Measurements from ENCODE around the gene PRKCH. TPM values are rescaled to one million over a fixed set of nuclear protein-coding genes. Genes with fewer than 3 reads are reported as not detected.
A peak's percentile ranks its signal among the peaks of the same experiment; 100 is the strongest.

The PRKCH gene
- total and polyA plus RNA-seq, 2 experiments from 2014 or later = 7.1 to 11.2 TPM

DNA sequence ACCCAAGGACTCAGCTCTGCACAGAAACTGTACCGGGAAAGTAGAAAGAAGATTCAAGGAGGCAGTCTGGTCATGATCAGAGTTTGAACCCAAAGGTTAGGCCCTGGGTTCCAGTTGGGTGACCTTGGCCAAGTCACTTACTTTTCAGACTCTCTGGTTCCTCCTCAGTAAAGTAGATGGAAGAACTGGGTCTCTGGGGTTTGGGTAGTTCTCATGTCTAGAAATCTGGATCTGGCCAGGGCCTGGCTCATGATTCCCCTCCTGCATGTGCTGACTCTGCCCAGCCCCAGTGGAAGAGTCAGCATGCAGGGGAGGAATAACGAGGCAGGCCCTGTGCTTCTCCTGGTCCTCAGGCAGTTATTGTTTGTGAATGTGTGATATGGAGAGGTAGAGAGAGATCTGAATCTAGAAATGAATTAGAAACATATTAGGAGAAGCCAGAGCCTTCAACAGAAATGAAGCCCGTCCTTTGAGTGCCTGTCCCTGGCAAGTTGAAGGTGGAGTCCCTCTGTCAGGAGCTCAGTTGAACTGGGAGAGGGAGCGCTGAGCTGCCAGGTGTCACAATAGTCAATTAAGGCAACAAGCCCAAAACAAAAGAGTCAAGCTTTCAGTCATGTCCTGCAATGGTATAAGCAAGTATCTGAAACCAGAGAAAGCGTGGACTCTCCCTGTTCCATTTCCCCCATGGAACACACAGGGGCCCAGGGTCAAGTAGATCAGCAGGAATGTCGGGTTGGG is 242.7 kb downstream of the PRKCH start:
- H3K4me2 ChIP-seq = no peak overlapping the region
- WGBS (ENCODE audit: low lambda C conversion rate, missing lambda C conversion rate) = 75% methylated on average over 6 of the region's 6 CpGs
- H3K36me3 ChIP-seq (replicated peaks; ENCODE audit: insufficient read depth, low read depth) = no peaks in the 10 kb centered on the region
- peaks cover 85% of the 10 kb centered on the region for H3K4me1 ChIP-seq (ENCODE audit: insufficient read depth)
- no peaks in the 10 kb centered on the region for H3K27me3 ChIP-seq
- no peaks in the 10 kb centered on the region for H3K9me2 ChIP-seq (replicated peaks; ENCODE audit: insufficient read depth)
- no peaks in the 10 kb centered on the region for H3K9me3 ChIP-seq (ENCODE audit: low read depth)
- H3K4me3 ChIP-seq = no peak overlapping the region
- TF ChIP-seq EZH2 (IDR thresholded peaks at IDR 0.05; ENCODE audit: borderline replicate concordance) (no peak), EZH2phosphoT487 (IDR thresholded peaks at IDR 0.05; ENCODE audit: low read depth, severe bottlenecking, unreplicated experiment) (no peak)
- TF ChIP-seq, protein P1, sequence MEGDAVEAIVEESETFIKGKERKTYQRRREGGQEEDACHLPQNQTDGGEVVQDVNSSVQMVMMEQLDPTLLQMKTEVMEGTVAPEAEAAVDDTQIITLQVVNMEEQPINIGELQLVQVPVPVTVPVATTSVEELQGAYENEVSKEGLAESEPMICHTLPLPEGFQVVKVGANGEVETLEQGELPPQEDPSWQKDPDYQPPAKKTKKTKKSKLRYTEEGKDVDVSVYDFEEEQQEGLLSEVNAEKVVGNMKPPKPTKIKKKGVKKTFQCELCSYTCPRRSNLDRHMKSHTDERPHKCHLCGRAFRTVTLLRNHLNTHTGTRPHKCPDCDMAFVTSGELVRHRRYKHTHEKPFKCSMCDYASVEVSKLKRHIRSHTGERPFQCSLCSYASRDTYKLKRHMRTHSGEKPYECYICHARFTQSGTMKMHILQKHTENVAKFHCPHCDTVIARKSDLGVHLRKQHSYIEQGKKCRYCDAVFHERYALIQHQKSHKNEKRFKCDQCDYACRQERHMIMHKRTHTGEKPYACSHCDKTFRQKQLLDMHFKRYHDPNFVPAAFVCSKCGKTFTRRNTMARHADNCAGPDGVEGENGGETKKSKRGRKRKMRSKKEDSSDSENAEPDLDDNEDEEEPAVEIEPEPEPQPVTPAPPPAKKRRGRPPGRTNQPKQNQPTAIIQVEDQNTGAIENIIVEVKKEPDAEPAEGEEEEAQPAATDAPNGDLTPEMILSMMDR (IDR thresholded peaks at IDR 0.05; ENCODE audit: poor library complexity) = no peak
- no peak overlapping the region for H2AFZ ChIP-seq
- H3K27ac ChIP-seq = peak overlapping the region; percentile 96
- DNase-seq (ENCODE audit: low spot score) = no peak
- no peaks in the 10 kb centered on the region for H3K79me2 ChIP-seq
- no peaks in the 10 kb centered on the region for H4K20me1 ChIP-seq (ENCODE audit: insufficient read depth, poor library complexity, severe bottlenecking)

DNA sequence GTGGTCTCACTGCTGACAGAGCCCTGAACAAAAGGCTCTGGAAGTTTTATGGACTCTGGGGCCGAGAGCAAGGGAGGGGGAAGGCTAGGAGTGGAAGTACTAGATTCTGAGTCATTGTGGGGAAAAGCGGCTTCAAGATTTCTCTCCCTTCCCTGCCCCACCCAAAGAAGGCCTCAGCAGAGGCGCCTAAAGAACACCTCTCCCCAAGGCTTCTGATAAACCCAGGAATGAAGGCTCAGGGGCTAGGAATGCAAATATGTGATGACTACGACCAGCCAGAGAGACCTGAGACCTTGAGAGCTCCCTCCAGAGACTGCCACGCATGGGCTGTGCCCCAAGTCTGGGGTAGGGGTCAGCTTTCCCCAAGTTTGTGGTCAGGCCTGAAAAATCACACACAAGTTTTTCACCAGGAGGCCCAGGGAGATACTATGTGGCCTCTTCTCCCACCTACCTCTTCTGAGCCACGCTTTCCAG is 243.3 kb downstream of the PRKCH start:
- TF ChIP-seq EZH2phosphoT487 (IDR thresholded peaks at IDR 0.05; ENCODE audit: low read depth, severe bottlenecking, unreplicated experiment) (no peak), EZH2 (IDR thresholded peaks at IDR 0.05; ENCODE audit: borderline replicate concordance) (no peak)
- TF ChIP-seq, protein P1 (IDR thresholded peaks at IDR 0.05; ENCODE audit: poor library complexity) = no peak

DNA sequence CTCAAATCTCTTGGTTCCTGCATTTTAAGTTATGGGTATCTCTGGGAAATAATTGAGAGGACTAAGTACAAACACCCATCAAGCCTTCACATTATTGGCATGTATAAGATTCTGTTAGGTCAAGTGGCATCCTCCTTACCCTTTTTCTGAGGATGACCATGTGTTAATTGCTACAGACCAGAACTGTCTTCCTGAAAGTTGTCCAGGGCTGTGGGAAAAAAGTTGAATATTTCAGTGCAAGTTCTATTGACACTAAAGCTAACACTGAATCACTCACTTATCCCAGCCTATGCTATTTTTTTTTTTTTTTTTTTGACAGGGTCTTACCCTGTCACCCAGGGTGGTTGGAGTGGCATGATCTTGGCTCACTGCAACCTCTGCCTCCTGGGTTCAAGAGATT is 243.8 kb downstream of the PRKCH start:
- no peak for DNase-seq (ENCODE audit: low spot score)
- Histone ChIP-seq H3K9me2 (replicated peaks; ENCODE audit: insufficient read depth) (no peaks in the 10 kb centered on the region), H3K27ac (peak overlapping the region; percentile 96), H3K79me2 (no peaks in the 10 kb centered on the region), H3K4me2 (no peak overlapping the region), H3K4me1 (ENCODE audit: insufficient read depth) (peaks cover 76% of the 10 kb centered on the region), H4K20me1 (ENCODE audit: insufficient read depth, poor library complexity, severe bottlenecking) (no peaks in the 10 kb centered on the region), H3K27me3 (no peaks in the 10 kb centered on the region), H3K4me3 (no peak overlapping the region), H3K36me3 (replicated peaks; ENCODE audit: insufficient read depth, low read depth) (no peaks in the 10 kb centered on the region), H2AFZ (no peak overlapping the region), H3K9me3 (ENCODE audit: low read depth) (no peaks in the 10 kb centered on the region)
- TF ChIP-seq, protein P1 (IDR thresholded peaks at IDR 0.05; ENCODE audit: poor library complexity) = no peak

More for the DNA sequence above, 243.3 kb downstream of the PRKCH start:
- H3K4me2 ChIP-seq = no peak overlapping the region
- H2AFZ ChIP-seq = no peak overlapping the region
- H3K4me3 ChIP-seq = no peak overlapping the region
- H3K27me3 ChIP-seq = no peaks in the 10 kb centered on the region
- H3K27ac ChIP-seq = peak overlapping the region; percentile 96
- H3K9me2 ChIP-seq (replicated peaks; ENCODE audit: insufficient read depth) = no peaks in the 10 kb centered on the region
- no peaks in the 10 kb centered on the region for H3K36me3 ChIP-seq (replicated peaks; ENCODE audit: insufficient read depth, low read depth)
- DNase-seq (ENCODE audit: low spot score) = peak; percentile 82
- no peaks in the 10 kb centered on the region for H3K79me2 ChIP-seq
- no peaks in the 10 kb centered on the region for H3K9me3 ChIP-seq (ENCODE audit: low read depth)
- no peaks in the 10 kb centered on the region for H4K20me1 ChIP-seq (ENCODE audit: insufficient read depth, poor library complexity, severe bottlenecking)
- WGBS (ENCODE audit: low lambda C conversion rate, missing lambda C conversion rate) = 44% methylated on average over 6 of the region's 6 CpGs
- H3K4me1 ChIP-seq (ENCODE audit: insufficient read depth) = peaks cover 82% of the 10 kb centered on the region

All from hepatocyte (in vitro differentiated cells).